Panc1 (cell line): Measurements from ENCODE around the gene SEL1L2. TPM values are rescaled to one million over a fixed set of nuclear protein-coding genes. Genes with fewer than 3 reads are reported as not detected.

Experiments
- ATAC-seq: fragments of 200-7000 bp; cut with Tn5 transposase; 2 replicates; pipeline ENCODE4 v1.9.1; 2020; ENCODE audit warnings: mild to moderate bottlenecking, moderate library complexity
- BruUV-seq: library from RNA; stranded (reverse); fragments of 400-500 nt; replicated peaks from 2 replicates; lab custom pipeline; 2021; lab: Mats Ljungman, UMichigan
- CTCF ChIA-PET: fragments of 300-600 bp; sonication (Branson Sonifier 250); formaldehyde crosslinking; loops from one replicate; lab custom pipeline; 2022; ENCODE audit warnings: antibody characterized with exemption; lab: Charles Lee
- POLR2A ChIA-PET: fragments of 300-600 bp; sonication (Branson Sonifier 250); formaldehyde crosslinking; loops from one replicate; lab custom pipeline; 2022; ENCODE audit warnings: antibody characterized with exemption; lab: Charles Lee
- DNase-seq: peaks from one replicate; pipeline ENCODE4 v3.0.0-alpha.2; 2010; ENCODE audit warnings: low read depth, low spot score
- H3K27ac ChIP-seq: 2 replicates; pipeline ENCODE4 v1.5.1; 2011; ENCODE audit warnings: mild to moderate bottlenecking, low read length, inconsistent platforms
- H3K27me3 ChIP-seq: fragments of 200-500 bp; sonication (Bioruptor generic); 2 replicates; pipeline ENCODE4 v1.6.0; 2014; ENCODE audit warnings: low read length, inconsistent platforms; ENCODE audit not compliant: control insufficient read depth, insufficient read depth
- H3K36me3 ChIP-seq: fragments of 200-500 bp; sonication (Bioruptor generic); 2 replicates; pipeline ENCODE4 v1.5.1; 2014; ENCODE audit warnings: inconsistent platforms, mild to moderate bottlenecking, low read length, moderate library complexity; ENCODE audit not compliant: control insufficient read depth, insufficient read depth
- H3K4me1 ChIP-seq: 2 replicates; pipeline ENCODE4 v1.5.1; 2011; ENCODE audit warnings: inconsistent platforms, mild to moderate bottlenecking, low read length, moderate library complexity; ENCODE audit not compliant: control insufficient read depth, insufficient read depth
- H3K4me3 ChIP-seq, 2 experiments: 2 replicates each; pipeline ENCODE4 v1.5.1; 2011 to 2012; ENCODE audit warnings: low read depth in 2 of 2, low read length in 2 of 2, mild to moderate bottlenecking in 2 of 2, inconsistent platforms in 1 of 2, moderate library complexity in 1 of 2
- H3K9me3 ChIP-seq: fragments of 200-500 bp; sonication (Bioruptor generic); 2 replicates; pipeline ENCODE4 v1.5.1; 2014; ENCODE audit warnings: low read depth, mild to moderate bottlenecking, inconsistent platforms, low read length, moderate library complexity; ENCODE audit not compliant: control insufficient read depth, insufficient read depth
- POLR2AphosphoS5 ChIP-seq: IDR thresholded peaks from 2 replicates; pipeline ENCODE4 v1.6.1; 2012; ENCODE audit warnings: mild to moderate bottlenecking, low read depth, low read length, moderate library complexity
- SIN3A ChIP-seq: IDR thresholded peaks from 2 replicates; pipeline ENCODE4 v1.6.1; 2012; ENCODE audit warnings: low read depth, mild to moderate bottlenecking, low read length, moderate library complexity, borderline replicate concordance; ENCODE audit not compliant: insufficient read depth
- TCF7L2 ChIP-seq: IDR thresholded peaks from 2 replicates; pipeline ENCODE4 v1.6.1; 2011; ENCODE audit warnings: mild to moderate bottlenecking, low read depth, low read length, inconsistent platforms
- in situ Hi-C: cut with HindIII; loops from 2 replicates; pipeline ENCODE4 v1.10.0; 2016; ENCODE audit warnings: low sequenced_read_pairs, low pct_unique_long_range_greater_than_20kb
- intact Hi-C: fragments of 100-400 bp; cut with micrococcal nuclease; formaldehyde crosslinking; loops from one replicate; pipeline ENCODE4 v1.10.0; 2022; ENCODE audit not compliant: unreplicated experiment
- total RNA-seq: library from RNA; stranded (reverse); gene quantifications from one replicate; pipeline ENCODE4 v1.2.1, GENCODE V29; 2021; ENCODE audit not compliant: unreplicated experiment
- TF ChIP-seq, protein P1 (sequence below), 2 experiments: IDR thresholded peaks; 2 replicates each; pipeline ENCODE4 v1.6.1; 2011 to 2012; ENCODE audit warnings: low read depth in 2 of 2, control low read depth in 1 of 2, low read length in 1 of 2, mild to moderate bottlenecking in 1 of 2, moderate library complexity in 1 of 2; ENCODE audit not compliant: insufficient read depth in 1 of 2
- TF ChIP-seq, protein P2 (sequence below): fragments of 450-650 bp; IDR thresholded peaks from 2 replicates; pipeline ENCODE4 v1.5.1; 2017; ENCODE audit warnings: mild to moderate bottlenecking

Gene SEL1L2
- total RNA-seq, 1 experiment from 2014 or later = not detected

DNA sequence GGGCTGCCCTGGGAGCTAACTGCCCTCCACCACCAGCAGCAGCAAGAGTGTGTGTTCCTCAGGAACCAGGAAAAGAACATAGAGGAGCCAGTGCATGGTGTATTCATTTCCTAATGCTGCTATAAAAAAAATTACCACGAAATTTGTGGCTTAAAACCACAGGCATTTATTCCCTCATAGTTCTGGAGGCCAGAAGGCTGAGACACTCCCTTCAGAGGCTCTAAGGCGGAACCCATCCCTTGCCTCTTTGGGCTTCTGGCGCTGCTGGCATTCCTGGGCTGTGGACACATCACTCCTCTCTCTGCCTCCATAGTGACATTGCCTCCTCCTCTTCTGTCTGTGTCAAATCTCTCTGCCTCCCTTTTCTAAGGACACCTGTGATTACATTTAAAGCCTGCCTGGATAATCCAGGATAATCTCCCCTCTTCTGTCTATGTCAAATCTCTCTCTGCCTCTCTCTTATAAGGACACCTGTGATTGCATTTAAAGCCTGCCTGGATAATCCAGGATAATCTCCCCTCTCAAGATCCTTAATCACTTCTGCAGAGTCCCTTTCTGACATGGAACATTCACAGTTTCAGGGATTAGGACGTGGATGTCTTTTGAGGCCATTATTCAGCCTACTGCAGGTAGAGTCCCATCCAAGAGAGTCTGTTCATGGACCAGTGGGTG lies 150.9 kb downstream of the SEL1L2 start:
- Histone ChIP-seq H3K27ac (no peak overlapping the region), H3K4me1 (no peaks in the 10 kb centered on the region), H3K4me3 (no peak overlapping the region), H3K9me3 (no peaks in the 10 kb centered on the region), H3K27me3 (0 out of 2 replicates have a peak, but pooled peaks cover 2% of the 10 kb centered on the region), H3K36me3 (no peaks in the 10 kb centered on the region)
- ChIA-PET CTCF (no interaction called here), POLR2A (no interaction called here)
- DNase-seq = no peak
- ATAC-seq = no peak
- intact Hi-C loops (no loop called here), in situ Hi-C loops (no loop called here)
- BruUV-seq = no TSS peak
- TF ChIP-seq, protein P1, sequence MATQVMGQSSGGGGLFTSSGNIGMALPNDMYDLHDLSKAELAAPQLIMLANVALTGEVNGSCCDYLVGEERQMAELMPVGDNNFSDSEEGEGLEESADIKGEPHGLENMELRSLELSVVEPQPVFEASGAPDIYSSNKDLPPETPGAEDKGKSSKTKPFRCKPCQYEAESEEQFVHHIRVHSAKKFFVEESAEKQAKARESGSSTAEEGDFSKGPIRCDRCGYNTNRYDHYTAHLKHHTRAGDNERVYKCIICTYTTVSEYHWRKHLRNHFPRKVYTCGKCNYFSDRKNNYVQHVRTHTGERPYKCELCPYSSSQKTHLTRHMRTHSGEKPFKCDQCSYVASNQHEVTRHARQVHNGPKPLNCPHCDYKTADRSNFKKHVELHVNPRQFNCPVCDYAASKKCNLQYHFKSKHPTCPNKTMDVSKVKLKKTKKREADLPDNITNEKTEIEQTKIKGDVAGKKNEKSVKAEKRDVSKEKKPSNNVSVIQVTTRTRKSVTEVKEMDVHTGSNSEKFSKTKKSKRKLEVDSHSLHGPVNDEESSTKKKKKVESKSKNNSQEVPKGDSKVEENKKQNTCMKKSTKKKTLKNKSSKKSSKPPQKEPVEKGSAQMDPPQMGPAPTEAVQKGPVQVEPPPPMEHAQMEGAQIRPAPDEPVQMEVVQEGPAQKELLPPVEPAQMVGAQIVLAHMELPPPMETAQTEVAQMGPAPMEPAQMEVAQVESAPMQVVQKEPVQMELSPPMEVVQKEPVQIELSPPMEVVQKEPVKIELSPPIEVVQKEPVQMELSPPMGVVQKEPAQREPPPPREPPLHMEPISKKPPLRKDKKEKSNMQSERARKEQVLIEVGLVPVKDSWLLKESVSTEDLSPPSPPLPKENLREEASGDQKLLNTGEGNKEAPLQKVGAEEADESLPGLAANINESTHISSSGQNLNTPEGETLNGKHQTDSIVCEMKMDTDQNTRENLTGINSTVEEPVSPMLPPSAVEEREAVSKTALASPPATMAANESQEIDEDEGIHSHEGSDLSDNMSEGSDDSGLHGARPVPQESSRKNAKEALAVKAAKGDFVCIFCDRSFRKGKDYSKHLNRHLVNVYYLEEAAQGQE (IDR thresholded peaks at IDR 0.05; ENCODE audit: insufficient read depth in 1 of 2, low read depth in 2 of 2, low read length in 1 of 2) = no peak
- TF ChIP-seq, protein P2, sequence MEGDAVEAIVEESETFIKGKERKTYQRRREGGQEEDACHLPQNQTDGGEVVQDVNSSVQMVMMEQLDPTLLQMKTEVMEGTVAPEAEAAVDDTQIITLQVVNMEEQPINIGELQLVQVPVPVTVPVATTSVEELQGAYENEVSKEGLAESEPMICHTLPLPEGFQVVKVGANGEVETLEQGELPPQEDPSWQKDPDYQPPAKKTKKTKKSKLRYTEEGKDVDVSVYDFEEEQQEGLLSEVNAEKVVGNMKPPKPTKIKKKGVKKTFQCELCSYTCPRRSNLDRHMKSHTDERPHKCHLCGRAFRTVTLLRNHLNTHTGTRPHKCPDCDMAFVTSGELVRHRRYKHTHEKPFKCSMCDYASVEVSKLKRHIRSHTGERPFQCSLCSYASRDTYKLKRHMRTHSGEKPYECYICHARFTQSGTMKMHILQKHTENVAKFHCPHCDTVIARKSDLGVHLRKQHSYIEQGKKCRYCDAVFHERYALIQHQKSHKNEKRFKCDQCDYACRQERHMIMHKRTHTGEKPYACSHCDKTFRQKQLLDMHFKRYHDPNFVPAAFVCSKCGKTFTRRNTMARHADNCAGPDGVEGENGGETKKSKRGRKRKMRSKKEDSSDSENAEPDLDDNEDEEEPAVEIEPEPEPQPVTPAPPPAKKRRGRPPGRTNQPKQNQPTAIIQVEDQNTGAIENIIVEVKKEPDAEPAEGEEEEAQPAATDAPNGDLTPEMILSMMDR = no peak
- TF ChIP-seq TCF7L2 = no peak
- TF ChIP-seq POLR2AphosphoS5 = no peak
- no peak for TF ChIP-seq SIN3A

DNA sequence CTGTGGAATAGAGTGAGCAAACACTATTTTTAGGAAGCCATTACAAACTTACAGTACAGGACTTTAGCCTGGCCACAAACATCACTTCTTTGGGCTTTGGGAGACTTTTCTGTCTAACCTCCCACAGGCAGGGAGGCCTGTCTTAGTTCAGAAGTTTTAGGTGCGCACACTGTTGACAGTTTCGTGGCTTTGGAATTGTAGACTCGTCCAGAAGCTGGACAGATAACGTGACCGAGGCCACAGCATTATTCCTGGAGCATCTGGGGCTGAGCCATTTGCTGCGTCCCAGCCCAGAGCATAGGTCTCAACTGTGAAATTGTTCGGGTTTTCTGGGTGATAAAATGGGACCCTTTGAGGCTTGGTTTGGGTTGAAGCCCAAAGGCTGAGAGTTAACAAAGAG lies 151.8 kb downstream of the SEL1L2 start:
- CTCF ChIA-PET = no interaction called here
- in situ Hi-C loops = no loop called here

DNA sequence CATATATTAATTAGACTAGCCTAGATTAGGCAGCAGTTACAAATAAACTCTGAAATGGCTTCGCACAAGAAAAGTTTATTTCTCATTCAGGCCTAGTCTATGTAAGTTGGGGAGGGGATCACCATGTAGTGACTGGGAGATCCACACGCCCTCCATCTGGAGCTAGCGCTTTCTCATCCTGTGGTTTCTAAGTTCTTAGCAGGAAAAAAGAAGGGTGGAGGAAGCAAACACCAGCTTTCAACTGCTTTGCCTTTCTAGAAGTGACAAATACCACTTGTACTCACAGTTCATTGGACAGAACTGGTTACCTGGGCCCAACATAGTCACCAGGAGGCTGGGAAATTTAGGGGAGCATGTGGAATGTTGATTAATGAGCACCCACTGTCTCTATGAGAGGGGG lies 158.9 kb downstream of the SEL1L2 start:
- no peaks in the 10 kb centered on the region; the same call in 1 of the 2 replicates for H3K27me3 ChIP-seq
- H3K27ac ChIP-seq = no peak overlapping the region
- no peaks in the 10 kb centered on the region for H3K36me3 ChIP-seq
- ChIA-PET POLR2A (no interaction called here), CTCF (no interaction called here)
- TF ChIP-seq, protein P1 (IDR thresholded peaks at IDR 0.05; ENCODE audit: insufficient read depth in 1 of 2, low read depth in 2 of 2, low read length in 1 of 2) = no peak
- no peak for TF ChIP-seq POLR2AphosphoS5
- TF ChIP-seq SIN3A = no peak
- TF ChIP-seq, protein P2 = no peak
- TF ChIP-seq TCF7L2 = no peak
- ATAC-seq = no peak
- no TSS peak for BruUV-seq
- in situ Hi-C loops (no loop called here), intact Hi-C loops (no loop called here)
- no peak overlapping the region for H3K4me3 ChIP-seq
- no peak for DNase-seq
- H3K4me1 ChIP-seq = no peaks in the 10 kb centered on the region
- H3K9me3 ChIP-seq = no peaks in the 10 kb centered on the region

More for the DNA sequence above, 151.8 kb downstream of the SEL1L2 start:
- no peaks in the 10 kb centered on the region for H3K4me1 ChIP-seq
- no peaks in the 10 kb centered on the region for H3K36me3 ChIP-seq
- H3K27ac ChIP-seq = no peak overlapping the region
- DNase-seq = no peak
- no peak for ATAC-seq
- no peak overlapping the region for H3K4me3 ChIP-seq
- POLR2A ChIA-PET = no interaction called here
- H3K27me3 ChIP-seq = 0 out of 2 replicates have a peak, but pooled peaks cover 2% of the 10 kb centered on the region
- BruUV-seq = no TSS peak
- TF ChIP-seq POLR2AphosphoS5 (no peak), SIN3A (no peak), TCF7L2 (no peak)
- intact Hi-C loops = no loop called here
- H3K9me3 ChIP-seq = no peaks in the 10 kb centered on the region
